Stimulated activated CD4-positive, alpha-beta T cell treated with anti-CD3 and anti-CD28 coated beads, Interleukin-15, amount 100 ng/mL, for 48 hours (primary cell): ENCODE measurements around the gene IDH3A.
"Not testable (repeated sequence)": the region's sequence is repeated elsewhere in the genome, so short reads cannot be mapped to it uniquely, and the experiment has no call there.

Experiments
- DNase-seq, 2 donors: peaks; one replicate each; pipeline ENCODE4 v3.0.0-alpha.2; 2020; ENCODE audit warnings: low read depth in 2 of 2

The IDH3A gene

GRCh38 chr15:78129077-78129750 is 19.9 kb upstream of the IDH3A start:
- no peak for DNase-seq

- no peak for DNase-seq
Measured at GRCh38 chr15:78129751-78130287, 19.3 kb upstream of the IDH3A start.

GRCh38 chr15:78130466-78131294 is 18.5 kb upstream of the IDH3A start:
- no peak for DNase-seq

- DNase-seq = peak; percentile 30 to 63
Measured at GRCh38 chr15:78131295-78132061, 17.7 kb upstream of the IDH3A start, which contains the start of gene CIB2. CIB2 (minus strand) TSS chr15:78131445; CDS start chr15:78131215, 230 bp downstream.

GRCh38 chr15:78133801-78134200 is 15.4 kb upstream of the IDH3A start:
- no peak for DNase-seq

- no peak for DNase-seq
Measured at GRCh38 chr15:78139578-78139977, 9.6 kb upstream of the IDH3A start.

- no peak for DNase-seq
Measured at GRCh38 chr15:78140292-78140691, 8.9 kb upstream of the IDH3A start.

- DNase-seq = no peak
Measured at GRCh38 chr15:78142332-78142731, 6.8 kb upstream of the IDH3A start.

- no peak for DNase-seq
Measured at GRCh38 chr15:78146425-78147154, 2.6 kb upstream of the IDH3A start.

- DNase-seq = no peak
Measured at GRCh38 chr15:78147566-78147965, 1.6 kb upstream of the IDH3A start.

GRCh38 chr15:78148392-78149067 is 632 bp upstream of the IDH3A start:
- DNase-seq = no peak

- no peak for DNase-seq
Measured at GRCh38 chr15:78149805-78150751, 916 bp downstream of the IDH3A start.

GRCh38 chr15:78151075-78151474 is 1.9 kb downstream of the IDH3A start:
- not testable (repeated sequence) for DNase-seq

- DNase-seq = no peak
Measured at GRCh38 chr15:78154955-78155354, 5.8 kb downstream of the IDH3A start.

GRCh38 chr15:78155355-78155939 is 6.3 kb downstream of the IDH3A start:
- DNase-seq = no peak

GRCh38 chr15:78156653-78157052 is 7.5 kb downstream of the IDH3A start:
- no peak for DNase-seq

- DNase-seq = no peak
Measured at GRCh38 chr15:78157203-78157602, 8.0 kb downstream of the IDH3A start.

GRCh38 chr15:78159395-78159794 is 10.2 kb downstream of the IDH3A start:
- DNase-seq = no peak

GRCh38 chr15:78162038-78162437 is 12.9 kb downstream of the IDH3A start:
- DNase-seq = peak in 1 of 2 donors; percentile 27
